Measurements from ENCODE around the gene PDE4D. TPM values are rescaled to one million over a fixed set of nuclear protein-coding genes. Genes with fewer than 3 reads are reported as not detected.
A peak's percentile ranks its signal among the peaks of the same experiment; 100 is the strongest.

PDE4D gene
- polyA plus RNA-seq (2012; ENCODE audit: low read depth, missing spikeins): 2.5 TPM

DNA sequence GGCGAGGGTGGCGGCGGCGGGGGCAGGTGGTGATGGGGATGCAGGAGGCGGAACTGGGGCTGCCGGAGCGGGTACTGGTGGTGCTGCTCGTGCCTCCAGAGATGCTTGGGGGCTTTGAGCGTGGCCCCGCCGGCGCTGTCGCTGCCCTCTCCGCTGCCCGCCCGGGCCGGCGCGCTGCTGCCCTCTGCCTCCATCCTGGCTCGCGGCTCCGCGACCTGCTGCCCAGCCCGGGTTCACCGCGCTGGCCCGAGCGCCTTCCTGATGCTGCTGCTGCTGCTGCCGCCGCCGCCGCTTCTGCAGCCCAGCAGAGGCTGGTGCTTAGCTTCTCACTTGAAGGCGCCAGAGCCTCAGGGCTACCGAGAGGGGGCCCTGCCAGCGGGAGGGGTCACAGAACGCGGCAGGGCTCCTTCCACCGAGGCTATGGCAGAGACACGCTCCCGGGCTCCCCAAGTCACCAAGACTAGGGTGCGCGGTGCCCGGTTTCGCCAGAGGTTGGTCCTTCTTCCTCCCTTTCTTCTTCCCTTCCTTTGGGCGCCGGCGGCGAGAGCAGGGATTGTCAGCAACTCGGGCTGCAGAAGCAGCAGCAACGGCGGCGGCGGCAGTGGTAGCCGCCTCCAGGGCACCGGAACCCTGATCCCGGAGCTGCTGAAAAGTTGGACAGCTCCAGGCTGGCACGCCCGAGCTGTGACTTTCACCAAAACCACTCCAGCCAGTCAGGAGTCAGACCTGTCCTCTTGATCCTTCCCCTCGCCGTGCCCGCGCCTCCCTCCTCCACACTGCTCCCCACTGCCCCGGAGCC is at the start of gene PDE4D:
Gene PDE4D (minus strand): TSS at position 298 of the 799 bp plus-strand sequence.
- TF ChIP-seq SPI1 (IDR thresholded peaks at IDR 0.05; ENCODE audit: low read depth, low read length): no peak
- no peak for TF ChIP-seq PAX5 (IDR thresholded peaks at IDR 0.05; ENCODE audit: insufficient read depth, low read length, severe bottlenecking)
- TF ChIP-seq TAF1 (IDR thresholded peaks at IDR 0.05; ENCODE audit: low read depth, low read length): no peak
- no peak for TF ChIP-seq POLR2AphosphoS5 (IDR thresholded peaks at IDR 0.05; ENCODE audit: low read depth, low read length)
- no peak for TF ChIP-seq POU2F2 (IDR thresholded peaks at IDR 0.05; ENCODE audit: low read depth, low read length)
- TF ChIP-seq POLR2A (IDR thresholded peaks at IDR 0.05; ENCODE audit: low read depth, low read length): no peak
- no peak for FAIRE-seq
- peak; percentile 12 for DNase-seq (ENCODE audit: insufficient read length, low spot score)

DNA sequence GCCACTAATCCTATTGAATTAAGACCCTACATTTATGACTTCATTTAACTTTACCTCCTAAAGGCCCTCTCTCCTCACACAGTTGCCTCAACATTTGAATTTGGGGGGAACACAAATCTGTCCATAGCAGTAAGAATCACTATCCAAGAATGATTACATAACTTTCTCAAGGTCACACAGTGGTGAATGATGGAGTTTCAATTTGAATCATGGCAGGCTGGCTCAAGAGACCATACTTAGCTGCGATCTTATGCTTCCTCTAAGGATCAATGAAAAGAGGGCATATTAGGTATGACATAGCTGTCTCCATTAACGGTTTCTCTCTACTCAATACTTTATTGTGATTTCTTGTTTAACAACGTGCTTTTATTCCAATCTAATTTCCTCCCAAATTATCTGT is 44.1 kb upstream of the PDE4D start:
- FAIRE-seq: no peak
- TF ChIP-seq POLR2A (IDR thresholded peaks at IDR 0.05; ENCODE audit: low read depth, low read length) (no peak), POU2F2 (IDR thresholded peaks at IDR 0.05; ENCODE audit: low read depth, low read length) (no peak), SPI1 (IDR thresholded peaks at IDR 0.05; ENCODE audit: low read depth, low read length) (no peak)
- no peak for DNase-seq (ENCODE audit: insufficient read length, low spot score)

DNA sequence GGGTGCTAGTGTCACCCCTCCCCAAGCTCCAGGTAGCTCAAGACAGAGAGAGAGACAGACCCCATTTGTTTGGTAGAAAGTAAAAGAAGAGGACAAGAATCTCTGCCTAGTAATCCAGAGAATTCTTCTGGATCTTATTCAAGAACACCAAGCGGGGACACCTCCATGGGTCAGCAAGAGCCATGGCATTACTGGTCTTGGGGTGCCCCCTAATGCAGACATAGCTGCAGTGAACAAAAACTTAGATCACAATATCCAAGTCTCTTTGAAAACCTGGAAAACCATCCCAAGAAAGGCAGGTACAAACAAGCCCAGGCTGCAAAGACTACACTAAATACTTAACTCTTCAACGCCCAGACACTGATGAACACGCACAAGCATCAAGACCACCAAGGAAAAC is 29.9 kb upstream of the PDE4D start:
- TF ChIP-seq TAF1 (IDR thresholded peaks at IDR 0.05; ENCODE audit: low read depth, low read length) (no peak), PAX5 (IDR thresholded peaks at IDR 0.05; ENCODE audit: insufficient read depth, low read length, severe bottlenecking) (no peak)
- FAIRE-seq (no peak), DNase-seq (ENCODE audit: insufficient read length, low spot score) (no peak)

DNA sequence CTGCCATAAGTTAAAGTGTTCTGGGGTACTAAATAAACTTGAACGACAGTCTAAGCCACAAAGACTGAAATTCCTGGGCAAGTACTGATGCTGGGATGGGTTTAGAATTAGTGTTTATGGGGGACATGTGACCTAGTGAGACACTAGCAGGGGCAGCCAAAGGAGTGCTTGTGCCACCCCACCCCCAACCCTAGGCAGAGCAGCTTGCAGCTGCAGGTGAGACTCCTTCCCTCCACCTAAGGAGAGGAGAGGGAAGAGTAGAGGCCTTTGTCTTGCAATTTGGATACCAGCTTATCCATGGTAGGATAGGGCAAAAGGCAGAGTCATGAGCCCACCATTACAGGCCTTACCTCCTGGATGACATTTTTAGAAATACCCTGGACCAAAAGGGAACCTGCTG is 28.7 kb upstream of the PDE4D start:
- no peak for TF ChIP-seq POLR2AphosphoS5 (IDR thresholded peaks at IDR 0.05; ENCODE audit: low read depth, low read length)
- TF ChIP-seq POLR2A (IDR thresholded peaks at IDR 0.05; ENCODE audit: low read depth, low read length): no peak
- no peak for TF ChIP-seq PAX5 (IDR thresholded peaks at IDR 0.05; ENCODE audit: insufficient read depth, low read length, severe bottlenecking)
- TF ChIP-seq TAF1 (IDR thresholded peaks at IDR 0.05; ENCODE audit: low read depth, low read length): no peak
- TF ChIP-seq POU2F2 (IDR thresholded peaks at IDR 0.05; ENCODE audit: low read depth, low read length): no peak
- no peak for TF ChIP-seq SPI1 (IDR thresholded peaks at IDR 0.05; ENCODE audit: low read depth, low read length)
- FAIRE-seq (no peak), DNase-seq (ENCODE audit: insufficient read length, low spot score) (no peak)

DNA sequence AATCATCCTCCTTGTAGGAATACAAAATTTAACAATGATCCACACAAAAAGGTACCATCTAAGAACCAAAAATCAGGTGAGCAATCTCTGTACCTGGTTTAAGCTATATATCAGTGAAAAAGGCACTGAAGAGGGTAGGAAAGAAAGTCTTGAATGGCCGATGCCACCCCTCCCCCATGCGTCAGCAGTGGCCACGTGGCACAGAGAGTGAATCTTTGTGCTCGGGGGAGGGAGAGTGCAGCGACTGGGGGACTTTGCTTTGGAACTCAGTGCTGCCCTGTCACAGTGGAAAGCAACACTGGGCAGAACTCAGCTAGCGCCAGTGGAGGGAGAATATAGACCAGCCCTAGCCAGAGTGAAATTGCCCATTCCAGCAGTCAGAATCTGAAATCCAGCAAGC is 28.3 kb upstream of the PDE4D start:
- TF ChIP-seq POU2F2 (IDR thresholded peaks at IDR 0.05; ENCODE audit: low read depth, low read length): no peak
- no peak for TF ChIP-seq POLR2AphosphoS5 (IDR thresholded peaks at IDR 0.05; ENCODE audit: low read depth, low read length)
- no peak for TF ChIP-seq TAF1 (IDR thresholded peaks at IDR 0.05; ENCODE audit: low read depth, low read length)
- no peak for TF ChIP-seq POLR2A (IDR thresholded peaks at IDR 0.05; ENCODE audit: low read depth, low read length)
- no peak for TF ChIP-seq SPI1 (IDR thresholded peaks at IDR 0.05; ENCODE audit: low read depth, low read length)
- no peak for TF ChIP-seq PAX5 (IDR thresholded peaks at IDR 0.05; ENCODE audit: insufficient read depth, low read length, severe bottlenecking)
- FAIRE-seq: no peak
- no peak for DNase-seq (ENCODE audit: insufficient read length, low spot score)

DNA sequence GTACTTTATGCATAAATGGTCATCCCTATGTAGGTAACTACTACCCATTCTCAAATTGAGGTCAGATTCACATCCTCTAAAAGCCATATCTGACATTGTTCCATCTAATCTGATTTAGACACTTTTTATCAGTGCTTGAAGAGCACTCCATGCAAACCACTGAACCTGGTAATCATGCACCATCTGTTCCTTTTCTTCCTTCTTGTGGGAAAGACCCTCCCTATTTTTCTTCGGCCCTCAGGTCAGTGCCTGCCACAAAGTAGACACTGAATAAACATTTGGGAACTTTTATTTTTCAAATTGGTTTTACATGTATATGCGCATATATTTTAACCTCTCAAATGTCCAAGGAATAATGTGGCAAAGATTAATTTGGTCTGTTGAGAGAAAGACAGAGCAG is 26.0 kb upstream of the PDE4D start:
- DNase-seq (ENCODE audit: insufficient read length, low spot score) (no peak), FAIRE-seq (no peak)
- TF ChIP-seq POLR2A (IDR thresholded peaks at IDR 0.05; ENCODE audit: low read depth, low read length) (no peak), POLR2AphosphoS5 (IDR thresholded peaks at IDR 0.05; ENCODE audit: low read depth, low read length) (no peak), SPI1 (IDR thresholded peaks at IDR 0.05; ENCODE audit: low read depth, low read length) (no peak), PAX5 (IDR thresholded peaks at IDR 0.05; ENCODE audit: insufficient read depth, low read length, severe bottlenecking) (no peak), TAF1 (IDR thresholded peaks at IDR 0.05; ENCODE audit: low read depth, low read length) (no peak), POU2F2 (IDR thresholded peaks at IDR 0.05; ENCODE audit: low read depth, low read length) (no peak)

DNA sequence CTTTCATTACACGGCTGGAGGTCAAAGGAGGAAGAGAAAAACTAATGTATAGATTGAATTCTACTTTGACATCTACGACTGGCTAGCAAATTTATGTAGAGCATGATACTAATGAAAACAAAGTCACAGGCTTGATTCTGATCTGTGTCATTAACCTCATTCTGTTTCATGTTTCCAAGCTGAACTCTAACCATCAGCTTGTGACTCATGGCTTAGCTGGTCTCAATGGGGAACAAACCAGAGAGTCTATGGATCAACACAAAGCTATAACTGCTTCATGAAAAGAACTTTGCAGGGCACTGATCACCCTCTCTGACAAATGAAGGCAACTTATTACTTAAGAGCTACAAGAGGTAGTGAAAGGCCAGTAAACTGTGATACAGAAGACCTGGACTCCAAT is 23.6 kb upstream of the PDE4D start:
- FAIRE-seq: no peak
- TF ChIP-seq POLR2AphosphoS5 (IDR thresholded peaks at IDR 0.05; ENCODE audit: low read depth, low read length) (no peak), TAF1 (IDR thresholded peaks at IDR 0.05; ENCODE audit: low read depth, low read length) (no peak)
- DNase-seq (ENCODE audit: insufficient read length, low spot score): no peak

DNA sequence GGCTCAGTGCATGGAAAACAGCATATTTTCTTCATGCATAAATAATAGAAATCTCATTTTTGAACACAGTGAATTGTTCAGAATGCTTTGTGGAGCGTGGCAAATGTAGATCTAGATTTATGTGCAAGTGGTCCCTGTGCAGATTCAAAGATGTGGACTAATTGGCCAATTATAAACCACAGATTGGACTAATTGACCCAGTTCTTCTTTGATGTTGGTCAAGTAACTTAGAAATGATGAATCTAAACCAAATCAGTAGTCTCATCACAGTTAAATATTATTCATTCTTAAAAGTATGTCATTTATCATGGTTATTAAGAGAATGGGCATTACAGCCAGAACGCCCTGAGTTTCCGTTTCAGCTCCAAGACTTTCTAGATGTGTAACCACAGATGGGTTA is 11.7 kb upstream of the PDE4D start:
- TF ChIP-seq POU2F2 (IDR thresholded peaks at IDR 0.05; ENCODE audit: low read depth, low read length) (no peak), POLR2A (IDR thresholded peaks at IDR 0.05; ENCODE audit: low read depth, low read length) (no peak), TAF1 (IDR thresholded peaks at IDR 0.05; ENCODE audit: low read depth, low read length) (no peak), POLR2AphosphoS5 (IDR thresholded peaks at IDR 0.05; ENCODE audit: low read depth, low read length) (no peak), PAX5 (IDR thresholded peaks at IDR 0.05; ENCODE audit: insufficient read depth, low read length, severe bottlenecking) (no peak), SPI1 (IDR thresholded peaks at IDR 0.05; ENCODE audit: low read depth, low read length) (no peak)
- DNase-seq (ENCODE audit: insufficient read length, low spot score) (no peak), FAIRE-seq (no peak)

DNA sequence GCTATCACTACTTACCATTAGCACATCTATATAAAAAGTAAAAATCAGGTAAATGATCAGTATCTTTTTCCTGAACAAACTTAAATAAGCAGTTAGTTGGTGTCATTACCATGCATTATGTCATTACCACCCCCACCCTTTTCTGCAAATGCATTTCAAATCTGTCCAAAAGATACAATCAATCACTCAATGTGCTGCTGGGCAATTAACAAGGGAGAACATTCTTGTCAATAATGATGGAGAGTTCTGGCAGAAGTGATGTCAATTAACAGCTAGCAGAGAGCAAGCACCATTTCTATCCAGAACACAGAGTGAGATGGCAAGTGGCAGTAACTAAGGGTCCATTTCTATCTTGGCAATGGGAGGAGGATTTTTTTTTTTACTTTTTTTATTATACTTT is 3.5 kb upstream of the PDE4D start:
- no peak for DNase-seq (ENCODE audit: insufficient read length, low spot score)
- TF ChIP-seq POU2F2 (IDR thresholded peaks at IDR 0.05; ENCODE audit: low read depth, low read length): no peak
- no peak for TF ChIP-seq TAF1 (IDR thresholded peaks at IDR 0.05; ENCODE audit: low read depth, low read length)
- no peak for TF ChIP-seq SPI1 (IDR thresholded peaks at IDR 0.05; ENCODE audit: low read depth, low read length)
- TF ChIP-seq POLR2A (IDR thresholded peaks at IDR 0.05; ENCODE audit: low read depth, low read length): no peak
- no peak for TF ChIP-seq POLR2AphosphoS5 (IDR thresholded peaks at IDR 0.05; ENCODE audit: low read depth, low read length)
- no peak for TF ChIP-seq PAX5 (IDR thresholded peaks at IDR 0.05; ENCODE audit: insufficient read depth, low read length, severe bottlenecking)
- no peak for FAIRE-seq

DNA sequence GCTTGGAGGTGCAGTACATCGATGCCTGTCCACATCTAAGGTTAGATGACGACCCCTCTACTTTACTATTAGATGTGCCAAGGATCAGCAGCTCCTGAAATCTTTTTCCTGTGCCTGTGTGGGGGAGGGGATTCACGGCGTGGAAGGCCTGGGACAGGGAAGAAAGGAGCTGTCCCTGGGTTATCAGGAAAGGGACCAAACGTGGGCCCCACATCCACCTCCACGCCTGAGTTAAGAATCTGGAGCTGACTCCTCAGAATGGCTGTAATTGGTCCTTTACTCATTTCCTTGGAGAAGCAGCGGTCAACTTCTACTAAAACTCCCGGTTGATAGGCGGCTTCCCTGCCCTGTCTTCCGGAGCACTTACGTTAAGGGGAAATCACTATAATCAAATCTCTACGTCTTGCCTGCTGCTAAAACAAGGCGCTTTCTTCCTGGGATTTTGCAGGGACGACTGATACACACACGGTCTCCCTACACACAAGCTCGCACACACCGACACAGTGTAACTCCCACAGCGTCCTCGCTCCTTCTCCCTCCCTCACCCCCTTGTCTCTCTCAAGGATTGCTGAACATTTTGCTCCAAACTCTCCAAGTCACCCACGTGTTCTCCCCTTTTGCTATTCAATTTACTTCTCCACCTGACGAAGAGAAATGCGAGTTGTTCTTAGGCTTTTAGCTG is 1.4 kb downstream of the PDE4D start:
- no peak for FAIRE-seq
- TF ChIP-seq POLR2AphosphoS5 (IDR thresholded peaks at IDR 0.05; ENCODE audit: low read depth, low read length): no peak
- no peak for TF ChIP-seq PAX5 (IDR thresholded peaks at IDR 0.05; ENCODE audit: insufficient read depth, low read length, severe bottlenecking)
- no peak for TF ChIP-seq POU2F2 (IDR thresholded peaks at IDR 0.05; ENCODE audit: low read depth, low read length)
- TF ChIP-seq SPI1 (IDR thresholded peaks at IDR 0.05; ENCODE audit: low read depth, low read length): no peak
- no peak for TF ChIP-seq TAF1 (IDR thresholded peaks at IDR 0.05; ENCODE audit: low read depth, low read length)
- no peak for TF ChIP-seq POLR2A (IDR thresholded peaks at IDR 0.05; ENCODE audit: low read depth, low read length)
- no peak for DNase-seq (ENCODE audit: insufficient read length, low spot score)
